Hematopoietic multipotent progenitor cell treated with erythropoietin and hydrocortisone succinate and interleukin-3 and kit ligand, for 17 days (in vitro differentiated cells): Measurements from ENCODE around the gene AQP5.
"Not testable (repeated sequence)": the region's sequence is repeated elsewhere in the genome, so short reads cannot be mapped to it uniquely, and the experiment has no call there.

Experiments used
- DNase-seq: peaks from one replicate; pipeline ENCODE4 v3.0.0-alpha.2; 2015; ENCODE audit warnings: low spot score

The AQP5 gene

DNA sequence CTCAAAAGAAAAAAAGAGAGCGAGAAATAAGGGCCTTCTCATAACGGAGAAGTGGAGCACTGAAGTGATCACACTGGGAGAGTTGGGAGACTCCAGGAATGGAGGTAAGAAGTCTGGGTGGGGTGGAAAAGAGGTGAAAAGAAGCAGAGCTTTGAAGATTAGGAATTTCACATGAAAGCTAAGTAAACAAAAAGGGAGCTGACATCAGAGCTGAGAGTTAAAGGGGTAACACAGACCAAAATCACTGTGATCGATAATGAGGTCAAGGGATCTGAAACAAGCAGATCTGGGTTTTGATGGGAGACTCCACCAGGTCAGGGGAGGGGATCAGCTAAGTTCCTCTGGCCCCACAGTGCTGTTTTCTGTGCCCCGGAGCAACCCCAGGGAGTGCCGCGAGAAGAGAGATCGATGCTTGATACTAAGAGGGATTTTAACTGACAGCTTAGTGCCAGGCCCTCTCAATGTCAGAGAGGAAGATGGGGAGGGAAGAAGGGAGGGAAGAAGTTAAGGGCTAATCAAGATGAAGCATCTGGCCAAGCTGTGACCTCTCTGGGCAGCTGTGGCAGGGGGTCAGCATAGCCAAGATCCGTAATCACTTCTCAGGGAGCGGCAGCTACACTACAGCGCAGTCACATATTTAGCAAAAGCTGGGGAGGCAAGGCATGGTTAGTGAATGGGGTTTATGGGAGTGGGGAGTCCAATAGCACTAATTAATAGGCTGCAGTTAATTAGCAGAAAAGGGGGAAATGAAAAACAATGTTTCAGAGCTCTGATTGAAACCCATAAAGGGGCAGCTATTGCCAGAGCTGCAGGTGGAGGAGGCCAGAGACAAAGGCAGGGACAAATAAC is 19.1 kb downstream of the AQP5 start:
- DNase-seq, result no peak

DNA sequence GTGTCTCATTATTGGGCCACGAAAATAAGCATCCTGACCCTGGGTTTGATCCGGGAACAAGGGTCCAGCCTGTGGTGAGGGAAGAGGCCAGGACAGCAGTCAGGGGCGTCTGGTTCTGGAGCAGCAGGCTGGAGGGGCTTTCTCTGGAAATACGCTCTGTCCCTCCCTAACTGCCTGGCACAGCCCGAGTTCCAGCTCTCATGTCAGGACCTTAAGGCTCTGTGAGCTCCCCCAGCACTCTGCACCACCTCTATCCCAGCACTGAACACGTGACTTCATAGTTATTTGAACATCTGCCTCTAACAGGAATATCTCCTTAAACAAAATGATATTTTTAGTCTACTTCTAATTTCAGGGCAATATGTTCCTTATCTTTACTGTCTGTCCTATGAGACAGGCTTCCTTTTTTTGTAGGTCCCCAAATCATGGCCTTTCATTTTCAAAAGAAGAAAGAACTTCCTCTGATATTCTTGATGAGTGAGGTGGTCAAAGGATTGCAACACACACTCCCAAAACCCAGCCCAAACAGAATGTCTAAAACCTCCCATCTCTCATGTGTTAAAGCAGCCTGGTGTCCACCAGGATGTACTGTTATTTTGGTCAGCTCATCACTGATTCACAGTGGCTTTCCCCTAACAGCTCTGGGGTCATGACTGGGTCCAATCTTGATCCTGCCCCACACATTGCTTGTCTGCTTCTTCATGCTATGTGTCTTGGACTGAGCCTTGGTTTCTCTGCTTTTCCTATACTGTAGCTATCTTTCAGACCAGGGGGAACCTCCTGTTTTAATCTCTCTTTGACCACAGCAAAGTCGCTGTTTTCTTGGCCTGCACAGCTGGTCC is 20.8 kb downstream of the AQP5 start:
- DNase-seq, result no peak

DNA sequence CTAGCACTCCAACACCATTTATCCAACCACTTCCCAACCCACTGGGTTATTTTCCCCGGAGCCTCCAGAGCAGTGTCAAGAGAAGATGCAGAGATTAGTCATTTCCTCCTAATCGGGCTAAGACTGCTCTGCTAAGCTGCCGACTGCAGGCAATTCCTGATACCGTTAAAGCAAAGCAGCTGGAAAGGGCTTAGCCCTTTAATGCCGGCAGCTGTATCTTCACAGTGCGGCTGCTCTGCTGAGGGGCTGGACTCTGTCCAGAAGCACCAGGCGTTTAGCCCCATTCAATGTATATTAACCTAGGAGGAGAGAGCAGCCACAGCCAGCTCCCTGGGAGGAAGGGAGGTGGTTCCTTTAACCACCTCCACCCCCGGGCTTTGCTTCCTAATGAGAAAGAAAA is 22.2 kb downstream of the AQP5 start:
- no peak for DNase-seq

DNA sequence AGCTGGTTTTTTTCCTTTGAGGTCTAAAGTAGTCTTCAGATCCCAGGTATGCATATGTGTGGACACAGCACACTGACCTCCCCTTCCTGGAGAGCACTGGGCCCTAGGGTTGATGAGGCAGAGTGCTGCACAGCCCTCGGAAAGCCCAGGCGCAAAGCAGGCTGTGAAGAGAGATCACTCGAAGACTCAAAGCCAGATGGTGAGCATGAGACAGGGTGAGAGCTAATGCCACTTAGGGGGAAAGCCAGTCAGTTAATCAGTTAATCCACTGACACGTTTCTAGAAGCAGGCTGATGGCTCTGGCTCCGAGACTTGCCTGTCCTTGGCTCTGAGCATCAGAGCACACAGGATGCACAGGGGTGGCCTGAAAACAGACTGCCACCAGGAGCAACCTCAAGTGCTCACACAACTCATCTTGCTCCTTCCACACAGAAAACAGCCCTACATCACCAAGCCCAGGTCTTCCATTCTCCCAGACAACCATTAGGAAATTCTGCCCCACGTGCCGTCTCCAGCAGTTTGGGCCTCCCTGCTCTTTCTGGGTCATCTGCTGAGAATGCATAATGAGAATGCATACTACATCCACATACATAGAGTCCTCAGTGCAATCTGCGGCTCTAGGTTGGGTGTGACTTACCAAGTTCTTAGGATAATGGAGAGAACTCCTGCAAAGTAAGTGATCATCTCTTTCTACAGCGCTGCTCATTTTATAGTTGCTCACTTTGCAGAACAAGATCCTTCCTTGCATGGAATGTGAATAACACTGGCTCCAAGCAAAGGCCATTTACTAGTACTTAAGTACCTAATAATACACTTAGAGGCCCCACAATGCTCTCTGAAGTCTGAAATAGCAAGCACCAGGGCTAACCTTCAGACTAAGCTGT is 23.0 kb downstream of the AQP5 start:
- no peak for DNase-seq

DNA sequence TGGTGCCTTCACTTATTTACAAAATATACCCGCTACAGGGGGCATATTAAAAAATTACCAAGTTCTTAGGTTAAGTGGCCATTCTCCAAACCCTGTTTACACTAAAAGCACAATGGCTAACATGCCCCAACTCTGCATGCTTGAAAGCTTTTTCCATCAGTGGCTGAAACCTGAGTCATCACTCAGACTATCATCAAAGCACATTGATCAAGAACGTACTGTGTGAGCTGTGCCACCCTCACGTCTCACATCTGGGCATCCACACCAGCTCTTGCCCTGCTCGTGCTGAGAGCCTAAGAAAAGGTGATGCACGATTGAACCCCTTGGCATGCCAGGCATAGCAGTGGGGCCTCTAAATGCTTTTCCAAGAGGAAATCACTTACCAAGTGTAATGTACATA is 24.3 kb downstream of the AQP5 start:
- DNase-seq, result no peak

DNA sequence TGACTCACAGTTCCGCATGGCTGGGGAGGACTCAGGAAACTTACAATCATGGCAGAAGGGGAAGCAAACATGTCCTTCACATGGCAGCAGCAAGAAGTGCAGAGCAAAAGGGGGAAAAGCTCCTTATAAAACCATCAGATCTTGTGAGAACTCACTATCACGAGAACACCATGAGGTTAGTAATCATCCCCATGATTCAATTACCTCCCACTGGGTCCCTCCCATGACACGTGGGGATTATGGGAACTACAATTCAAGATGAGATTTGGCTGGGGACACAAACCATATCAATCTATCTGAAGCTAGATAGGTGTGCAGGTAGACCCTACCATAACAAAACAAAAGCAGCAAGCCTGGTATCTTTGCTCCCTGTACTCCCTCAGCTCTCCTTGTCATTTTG is 24.8 kb downstream of the AQP5 start:
- not testable (repeated sequence) for DNase-seq

DNA sequence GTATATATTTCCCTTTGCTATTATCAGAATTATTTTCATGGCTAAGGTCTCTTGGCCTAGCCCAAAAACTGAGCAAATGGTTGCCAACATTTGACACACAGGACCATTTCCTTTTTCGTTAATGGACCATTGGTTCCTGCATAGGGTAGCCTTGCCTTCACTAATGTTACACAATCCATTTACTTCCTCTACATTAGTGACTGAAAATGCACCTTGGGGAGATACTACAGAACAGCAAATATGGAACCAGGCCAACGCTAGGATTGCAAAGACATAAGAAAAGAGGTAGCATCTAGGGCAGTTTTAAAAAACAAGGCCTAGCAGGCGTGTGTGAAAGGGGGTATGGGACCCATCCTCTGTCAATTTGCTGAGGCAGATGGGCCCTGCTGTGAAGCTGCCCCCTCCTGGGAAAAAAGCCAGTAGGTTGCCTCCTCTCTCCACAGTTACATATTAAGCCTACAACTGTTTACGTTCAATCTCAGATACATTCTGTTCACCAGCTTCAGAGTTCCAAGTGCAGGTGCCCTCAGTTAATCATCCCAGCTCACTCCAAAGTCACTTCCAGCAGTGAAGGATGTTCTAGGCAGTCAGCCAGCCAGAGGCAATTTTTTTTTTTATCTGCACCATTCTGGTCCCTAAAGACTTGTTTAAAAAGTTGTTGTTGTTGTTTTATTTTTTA is 26.1 kb downstream of the AQP5 start:
- no peak for DNase-seq

DNA sequence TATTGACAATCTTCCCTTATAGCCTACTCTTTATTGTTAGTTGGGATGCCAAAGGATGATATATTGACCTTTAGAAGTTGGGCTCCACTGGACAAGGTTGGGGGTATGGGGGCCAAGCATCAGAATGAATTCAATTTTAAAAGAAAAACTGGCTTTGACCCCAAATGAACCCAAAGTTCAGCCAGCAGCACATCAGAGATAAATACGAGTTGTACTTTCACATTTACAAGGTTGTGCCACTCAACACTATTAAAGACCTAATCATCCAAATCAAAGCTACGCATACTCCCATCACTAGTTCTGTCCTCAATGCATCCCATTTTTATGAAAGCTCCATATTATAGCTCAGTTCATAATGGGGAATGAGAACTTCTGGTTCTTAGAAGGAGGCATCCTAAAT is 27.7 kb downstream of the AQP5 start:
- DNase-seq, result not testable (repeated sequence)

DNA sequence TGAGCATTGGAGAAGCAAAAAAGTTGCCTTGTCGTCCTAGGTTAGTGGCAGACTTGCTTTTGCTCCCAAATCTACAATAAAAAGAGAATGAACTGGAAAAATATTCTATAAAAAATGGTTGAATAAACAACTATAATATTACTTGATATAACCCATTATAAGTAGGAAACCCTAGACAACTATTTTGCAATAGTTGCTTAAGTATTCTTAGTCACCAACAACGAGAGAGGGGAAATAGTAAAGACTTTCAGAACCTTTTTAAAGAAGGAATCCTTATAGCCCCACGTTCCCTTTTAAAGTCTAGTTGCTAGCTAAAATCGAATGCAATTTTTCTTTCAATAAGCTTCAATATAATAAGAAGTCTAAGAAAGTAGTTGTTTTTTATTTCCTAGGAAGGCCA is 28.6 kb downstream of the AQP5 start:
- no peak for DNase-seq

DNA sequence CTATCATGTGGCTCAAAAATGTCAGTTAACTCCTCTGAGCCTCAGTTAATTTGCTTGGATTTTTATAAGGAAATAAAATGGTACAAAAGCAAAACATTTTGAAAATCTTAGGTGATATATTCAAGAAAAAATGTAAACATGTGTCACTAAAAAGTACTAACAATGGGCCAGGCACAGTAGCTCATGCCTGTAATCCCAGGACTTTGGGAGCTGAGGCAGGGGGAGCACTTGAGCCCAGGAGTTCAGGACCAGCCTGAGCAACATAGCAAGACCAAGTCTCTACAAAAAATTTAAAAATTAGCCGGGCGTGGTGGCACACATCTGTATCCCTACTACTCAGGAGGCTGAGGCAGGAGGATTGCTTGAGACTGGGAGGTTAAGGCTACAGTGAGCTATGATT is 36.8 kb downstream of the AQP5 start:
- no peak for DNase-seq

DNA sequence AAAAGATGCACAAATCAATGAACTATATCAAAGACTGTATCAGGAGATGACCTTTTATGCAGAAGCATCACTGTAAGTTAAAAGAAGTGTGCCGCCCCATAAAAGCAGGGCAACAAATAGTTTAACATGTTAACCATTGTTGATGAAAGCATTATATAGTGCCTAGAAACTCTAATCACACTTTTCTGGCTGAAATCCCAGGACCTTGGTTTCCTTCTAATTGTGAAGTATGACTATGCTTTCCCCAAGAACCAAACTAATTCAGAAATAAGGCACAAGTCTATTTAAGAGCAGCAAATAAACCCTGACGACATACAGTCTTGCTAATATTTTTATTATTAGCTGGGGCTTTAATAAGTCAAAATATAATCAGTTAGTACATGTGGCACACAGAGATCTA is 41.9 kb downstream of the AQP5 start:
- DNase-seq, result no peak

DNA sequence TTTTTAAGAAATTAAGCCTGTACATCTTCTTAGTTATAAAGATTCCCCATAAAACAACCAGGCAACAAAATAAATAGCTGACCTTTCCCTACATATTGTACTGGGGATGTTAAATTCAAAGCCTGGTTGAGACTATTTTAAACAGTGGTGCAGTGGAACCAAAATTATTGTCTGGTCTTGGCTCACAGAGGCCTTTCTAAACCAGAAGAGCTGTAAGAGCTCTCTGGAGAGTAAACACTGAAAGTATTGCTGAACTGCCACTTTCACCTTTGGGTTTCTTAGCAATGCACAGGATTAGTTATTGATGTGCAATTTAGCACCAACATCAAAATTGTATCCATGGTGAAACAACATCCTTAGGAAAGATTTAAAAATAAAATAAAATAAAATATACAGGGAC is 43.0 kb downstream of the AQP5 start:
- no peak for DNase-seq

DNA sequence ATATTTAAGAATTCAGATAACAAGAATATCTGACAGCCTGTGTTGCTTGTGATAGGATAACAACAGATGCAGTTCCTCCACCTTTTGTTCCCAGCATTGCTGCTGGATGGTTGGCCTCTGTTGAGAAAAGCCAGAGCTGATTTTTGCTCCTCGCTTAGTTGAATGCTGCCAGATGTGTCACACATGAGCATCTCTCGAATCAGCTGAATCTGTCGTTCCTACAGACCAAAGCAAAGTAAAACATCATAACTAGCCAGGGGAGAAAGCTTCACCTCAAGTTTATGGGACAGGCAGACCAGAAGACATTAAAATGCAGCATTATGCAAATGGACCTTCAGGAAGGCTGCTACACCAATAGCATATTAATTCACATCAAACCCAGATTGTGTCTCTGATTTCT is 43.5 kb downstream of the AQP5 start:
- DNase-seq, result no peak

DNA sequence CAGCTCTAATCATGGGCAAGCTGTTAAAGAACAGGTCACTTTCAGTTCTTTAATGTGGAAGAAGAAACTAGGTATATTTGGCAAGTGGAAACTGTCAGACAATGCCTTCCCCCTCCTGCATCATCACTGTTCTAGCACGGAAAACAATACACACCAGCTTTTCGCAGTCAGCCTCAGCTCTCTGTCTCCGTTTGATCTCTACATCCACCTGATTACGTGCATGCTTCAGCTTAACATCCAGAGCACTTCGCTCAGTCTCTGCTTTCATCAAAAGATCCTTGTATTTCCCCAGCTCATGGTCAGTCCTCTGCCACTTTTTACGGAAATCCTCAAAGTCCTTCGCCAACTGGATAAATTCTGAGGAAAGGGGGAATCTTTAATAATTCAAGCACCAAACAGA is 44.6 kb downstream of the AQP5 start:
- no peak for DNase-seq

DNA sequence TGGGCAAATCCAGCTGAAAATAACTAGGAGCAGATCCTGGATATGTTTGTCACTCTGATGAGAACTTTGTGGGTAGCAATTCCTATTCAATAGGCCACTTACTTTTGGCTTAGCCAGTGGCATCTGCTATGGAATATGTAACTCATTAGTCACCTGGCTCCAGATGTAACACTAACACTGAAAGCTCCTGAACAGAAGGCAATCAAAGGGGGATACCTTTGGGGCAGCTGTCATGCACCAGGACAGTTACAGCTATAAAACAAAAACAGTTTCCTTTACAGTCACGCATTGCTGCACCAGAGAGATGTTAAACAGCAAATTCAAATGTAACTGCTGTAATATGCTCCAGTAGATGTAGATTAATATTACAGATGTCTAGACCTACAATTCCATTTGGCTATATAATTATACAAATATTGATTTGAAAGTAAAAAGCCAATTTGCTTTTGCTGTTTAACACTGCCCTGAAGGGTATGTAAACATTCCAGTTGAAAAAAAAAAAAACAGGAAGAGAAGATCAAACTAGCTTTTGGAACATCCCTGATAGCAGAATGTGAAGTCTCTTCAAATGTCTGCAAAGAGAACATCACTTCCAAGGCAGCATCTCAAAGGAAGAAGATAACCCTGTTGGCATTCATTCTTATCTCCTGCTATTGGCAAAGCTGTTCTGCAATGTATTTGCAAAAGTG is 45.2 kb downstream of the AQP5 start:
- no peak for DNase-seq

DNA sequence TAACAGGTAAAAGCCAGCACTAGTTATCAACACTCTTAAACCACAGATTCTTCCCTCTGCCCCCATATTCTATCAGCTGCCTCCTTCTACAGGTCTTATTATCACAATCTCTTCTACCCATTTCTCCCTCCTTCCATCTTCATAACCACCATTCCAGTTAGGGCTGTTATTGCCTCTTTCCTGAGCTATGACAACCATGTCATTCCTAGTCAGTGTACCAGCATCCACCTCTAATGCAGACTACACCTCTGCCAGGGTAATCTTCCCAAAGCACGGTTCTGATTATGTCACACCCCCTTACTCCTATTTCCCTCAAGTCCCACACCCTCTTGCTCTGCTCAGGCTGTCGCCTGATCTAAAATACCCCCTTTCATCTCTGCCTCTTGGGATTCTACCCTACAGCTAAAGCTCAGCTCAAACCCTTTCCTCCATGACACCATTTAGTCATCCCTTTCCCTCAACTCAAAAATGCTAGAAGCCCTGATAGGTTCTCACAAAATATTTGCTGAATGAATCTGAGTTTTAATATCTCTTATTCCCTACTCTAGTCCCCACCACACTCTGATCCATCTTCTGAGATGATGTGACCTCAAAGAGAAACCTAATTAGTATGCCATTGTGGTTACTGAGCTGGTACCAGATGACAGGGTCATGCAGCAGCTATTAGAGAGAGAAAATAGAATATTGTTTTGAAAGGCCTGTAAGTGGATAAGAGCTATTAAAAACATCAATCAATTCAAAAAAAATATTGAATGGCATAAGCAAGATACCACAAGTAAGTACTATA is 51.9 kb downstream of the AQP5 start:
- no peak for DNase-seq

DNA sequence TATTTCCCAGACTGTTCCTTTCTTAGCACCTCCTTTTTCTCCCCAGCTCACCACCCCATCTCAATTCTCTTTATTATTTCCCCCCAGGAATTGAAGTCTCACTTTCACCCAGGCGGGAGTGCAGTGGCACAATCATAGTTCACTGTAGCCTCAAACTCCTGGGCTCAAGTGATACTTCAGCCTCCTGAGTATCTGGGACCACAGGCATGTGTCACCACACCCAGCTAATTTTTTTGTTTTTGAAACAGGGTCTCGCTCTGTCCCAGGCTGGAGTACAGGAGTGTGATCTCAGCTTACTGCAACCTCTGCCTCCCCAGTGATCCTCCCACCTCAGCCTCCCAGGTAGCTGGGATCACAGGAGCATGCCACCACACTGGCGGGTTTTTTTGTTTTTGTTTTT is 52.7 kb downstream of the AQP5 start:
- no peak for DNase-seq
